ENCODE results near the gene ZNF280B. TPM values are rescaled to one million over a fixed set of nuclear protein-coding genes. Genes with fewer than 3 reads are reported as not detected.

The ZNF280B gene
- total and polyA plus RNA-seq, 2 of the 13 experiments (the other 11 are each of a cell fraction or from before 2014, with no cell fraction given) = 3.7 to 3.9 TPM

GRCh38 chr22:22508274-22509176, at the start of gene ZNF280B (continued):
- TF ChIP-seq PRDM4 (CRISPR knock-in tag; IDR thresholded peaks at IDR 0.05; ENCODE audit: borderline replicate concordance) (no peak), PRDM10 (CRISPR knock-in tag; IDR thresholded peaks at IDR 0.05; ENCODE audit: low read depth) (no peak), NFIC (IDR thresholded peaks at IDR 0.05; ENCODE audit: low read length) (no peak), FOXM1 (CRISPR knock-in tag; IDR thresholded peaks at IDR 0.05) (no peak), ZNF609 (CRISPR knock-in tag; IDR thresholded peaks at IDR 0.05; ENCODE audit: borderline replicate concordance) (no peak), RBAK (CRISPR knock-in tag; IDR thresholded peaks at IDR 0.05) (no peak), ZBTB10 (CRISPR knock-in tag; IDR thresholded peaks at IDR 0.05; ENCODE audit: borderline replicate concordance) (peak; percentile 52; the same call in 1 of the 2 replicates), TFDP1 (CRISPR knock-in tag; IDR thresholded peaks at IDR 0.05; ENCODE audit: borderline replicate concordance) (peak; percentile 94), SCMH1 (CRISPR knock-in tag; IDR thresholded peaks at IDR 0.05; ENCODE audit: borderline replicate concordance) (no peak), ZNF644 (CRISPR knock-in tag; IDR thresholded peaks at IDR 0.05; ENCODE audit: low read depth) (0 out of 2 replicates have a peak, but pooled peaks have one; percentile 19), ZNF326 (CRISPR knock-in tag; IDR thresholded peaks at IDR 0.05; ENCODE audit: borderline replicate concordance) (no peak), GATA4 (IDR thresholded peaks at IDR 0.05; ENCODE audit: borderline replicate concordance, low read depth) (no peak)

All from HepG2 (cell line).